HG02571 (cell line): ENCODE results near the gene RGSL1.

ENCODE experiments used
- ATAC-seq: cut with Tn5 transposase; IDR thresholded peaks from one replicate; pipeline ENCODE4 v1.9.1; 2021; ENCODE audit warnings: mild to moderate bottlenecking, moderate library complexity; ENCODE audit not compliant: unreplicated experiment

RGSL1 gene

DNA sequence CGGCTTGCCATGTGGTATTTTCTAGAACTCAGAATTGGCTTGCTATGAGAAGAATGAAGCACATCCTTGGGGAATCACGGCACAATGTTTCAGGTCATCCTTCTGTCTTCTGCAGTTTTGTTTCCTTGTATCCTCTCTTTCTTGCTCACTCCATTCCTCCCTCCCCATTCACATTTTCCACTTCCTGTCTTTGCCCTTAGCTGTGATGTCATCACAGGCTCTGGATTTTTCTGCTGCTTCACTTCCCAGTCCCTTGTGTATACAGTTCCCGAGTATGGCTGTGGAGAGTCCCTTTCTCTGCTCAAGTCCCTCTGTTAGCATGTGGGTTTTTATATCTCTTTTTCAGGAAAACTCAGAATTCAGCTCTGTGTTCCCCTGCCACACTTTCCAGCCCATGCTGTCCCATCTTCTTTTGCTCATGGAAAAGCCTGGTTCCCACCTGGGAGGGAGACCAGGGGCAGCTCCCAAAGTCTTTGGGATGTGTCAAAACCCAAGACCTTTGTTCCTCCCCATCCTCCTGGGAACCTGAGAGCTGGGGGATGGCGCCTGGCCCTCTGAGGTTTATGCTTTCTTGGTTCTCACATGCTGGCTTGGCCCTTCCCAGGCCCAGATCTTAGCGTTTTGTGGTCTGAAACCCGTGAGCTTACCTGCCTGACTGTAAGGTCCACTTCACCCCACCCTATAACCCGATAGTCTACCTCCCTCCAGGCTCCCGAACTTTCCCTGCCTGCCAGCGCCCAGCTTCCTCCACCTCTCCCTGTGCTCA, 159.1 kb downstream of the RGSL1 start:
- no peak for ATAC-seq
